ENCODE data around the gene TMEM171. TPM values are rescaled to one million over a fixed set of nuclear protein-coding genes. Genes with fewer than 3 reads are reported as not detected.

The TMEM171 gene
- total and polyA plus RNA-seq, 2 of the 8 experiments (the other 6 are each of a cell fraction or from before 2014, with no cell fraction given), result 1.0 to 2.2 TPM

GRCh38 chr5:73154208-73155006 lies 34.0 kb downstream of the TMEM171 start:
- no peak overlapping the region for H3K23ac ChIP-seq (ENCODE audit: insufficient read length)
- H3K4ac ChIP-seq (replicated peaks; ENCODE audit: insufficient read length, low read depth, low read length), result no peak overlapping the region
- H3K79me1 ChIP-seq (ENCODE audit: low read depth, low read length), result no peaks in the 10 kb centered on the region
- H2BK12ac ChIP-seq (ENCODE audit: low read depth, low read length), result no peak overlapping the region
- H3K4me2 ChIP-seq (ENCODE audit: insufficient read depth in 1 of 2, low read depth in 2 of 2, low read length in 2 of 2), result no peak overlapping the region
- no peak overlapping the region for H3K4me3 ChIP-seq (ENCODE audit: extremely low read depth in 1 of 4, insufficient read depth in 2 of 4, low read depth in 3 of 4, low read length in 4 of 4)
- no peak overlapping the region for H3K14ac ChIP-seq (ENCODE audit: insufficient read length)
- H3K36me3 ChIP-seq (ENCODE audit: control insufficient read depth in 2 of 4, insufficient read depth in 4 of 4, low read length in 3 of 4), result no peaks in the 10 kb centered on the region
- no peaks in the 10 kb centered on the region for H4K20me1 ChIP-seq (replicated peaks in 1 of 2; ENCODE audit: control insufficient read depth in 1 of 2, insufficient read depth in 2 of 2, low read length in 2 of 2)
- H4K8ac ChIP-seq (ENCODE audit: extremely low read depth, insufficient read depth, low read length), result no peak overlapping the region
- H2BK5ac ChIP-seq (ENCODE audit: low read depth, low read length), result no peak overlapping the region
- H4K91ac ChIP-seq (replicated peaks; ENCODE audit: insufficient read length, low read length), result no peak overlapping the region
- DNase-seq (ENCODE audit: low read depth in 1 of 2, low spot score in 2 of 2), result no peak
- no peak overlapping the region for H4K5ac ChIP-seq (ENCODE audit: insufficient read length, low read depth, low read length)
- no peak overlapping the region for H3K27ac ChIP-seq (ENCODE audit: low read depth, low read length)
- no peak overlapping the region for H2AK5ac ChIP-seq (ENCODE audit: low read depth, low read length)
- H2BK20ac ChIP-seq (ENCODE audit: low read length), result no peak overlapping the region
- no peaks in the 10 kb centered on the region for H3K9me3 ChIP-seq (ENCODE audit: insufficient read depth in 2 of 2, low read depth in 1 of 2, low read length in 1 of 2)
- no peak overlapping the region for H3K56ac ChIP-seq (replicated peaks; ENCODE audit: insufficient read length, low read depth, low read length)
- H2BK15ac ChIP-seq (ENCODE audit: low read length), result no peak overlapping the region
- WGBS, 2 experiments (ENCODE audit: extremely low coverage in 1 of 2, insufficient coverage in 1 of 2, insufficient read length in 1 of 2, insufficient replicate concordance in 2 of 2, low coverage in 1 of 2, low lambda C conversion rate in 2 of 2, missing lambda C conversion rate in 1 of 2), result 82% methylated on average over 5 of the region's 5 CpGs; no CpG with 5 or more reads in 1 of the 2 experiments
- peaks cover 0 to 2% (median under 1%) of the 10 kb centered on the region in 4 experiments; a peak in 1 of 7 replicates for H3K4me1 ChIP-seq (replicated peaks in 1 of 4; ENCODE audit: control insufficient read depth in 3 of 4, insufficient read depth in 4 of 4, low read length in 3 of 4)
- H3K27me3 ChIP-seq (replicated peaks in 1 of 4; ENCODE audit: control insufficient read depth in 3 of 4, extremely low read depth in 1 of 4, insufficient read depth in 3 of 4, low read length in 3 of 4), result no peaks in the 10 kb centered on the region
- H3K18ac ChIP-seq (ENCODE audit: extremely low read depth, low read length), result no peak overlapping the region
- no peak for FAIRE-seq
- CTCF ChIA-PET (ENCODE audit: partially characterized antibody), result interaction anchor here (3.1 to 3.6 kb wide), 4 partner anchors 16 to 70 kb away, joined by 12 to 39 read pairs (median 24); partner anchors contain the start of gene TMEM174
- H2BK120ac ChIP-seq (replicated peaks; ENCODE audit: low read depth, low read length), result no peak overlapping the region
- no peaks in the 10 kb centered on the region for H3K79me2 ChIP-seq (ENCODE audit: control insufficient read depth in 1 of 2, insufficient read depth in 2 of 2, low read length in 2 of 2)
- H3K9ac ChIP-seq (replicated peaks in 1 of 4; ENCODE audit: extremely low read depth in 1 of 4, low read depth in 3 of 4, low read length in 3 of 4), result no peak overlapping the region
- H2AFZ ChIP-seq (ENCODE audit: low read length), result no peak overlapping the region
- POLR2A ChIA-PET (ENCODE audit: partially characterized antibody), result no interaction called here
- no peaks in the 10 kb centered on the region for H3K23me2 ChIP-seq (ENCODE audit: low read depth, low read length)
